GM18868 (cell line): ENCODE data around the gene FHAD1.
"Not testable (repeated sequence)": the region's sequence is repeated elsewhere in the genome, so short reads cannot be mapped to it uniquely, and the experiment has no call there.

Experiments used
- ATAC-seq: cut with Tn5 transposase; IDR thresholded peaks from one replicate; pipeline ENCODE4 v1.9.1; 2021; ENCODE audit warnings: mild to moderate bottlenecking, moderate library complexity; ENCODE audit not compliant: unreplicated experiment

Gene FHAD1

DNA sequence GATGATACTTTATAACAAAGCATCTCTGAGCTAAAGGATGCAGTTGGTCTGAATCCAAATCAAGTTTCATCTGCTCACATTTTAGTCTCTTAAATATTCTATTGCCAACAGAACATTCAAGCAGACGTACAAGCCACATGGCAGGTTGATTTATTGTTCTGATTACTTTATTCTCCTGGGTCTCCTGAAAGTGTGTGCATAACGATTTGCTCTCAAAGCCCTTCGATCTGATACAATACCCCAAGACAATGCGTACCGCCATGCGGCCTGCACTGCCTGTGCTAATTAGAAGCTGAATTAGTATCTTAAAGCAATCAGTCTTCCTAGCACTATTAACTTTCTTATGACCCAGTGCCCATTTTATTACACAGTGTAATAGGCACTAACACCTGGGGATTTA is 56.9 kb downstream of the FHAD1 start:
- no peak for ATAC-seq

DNA sequence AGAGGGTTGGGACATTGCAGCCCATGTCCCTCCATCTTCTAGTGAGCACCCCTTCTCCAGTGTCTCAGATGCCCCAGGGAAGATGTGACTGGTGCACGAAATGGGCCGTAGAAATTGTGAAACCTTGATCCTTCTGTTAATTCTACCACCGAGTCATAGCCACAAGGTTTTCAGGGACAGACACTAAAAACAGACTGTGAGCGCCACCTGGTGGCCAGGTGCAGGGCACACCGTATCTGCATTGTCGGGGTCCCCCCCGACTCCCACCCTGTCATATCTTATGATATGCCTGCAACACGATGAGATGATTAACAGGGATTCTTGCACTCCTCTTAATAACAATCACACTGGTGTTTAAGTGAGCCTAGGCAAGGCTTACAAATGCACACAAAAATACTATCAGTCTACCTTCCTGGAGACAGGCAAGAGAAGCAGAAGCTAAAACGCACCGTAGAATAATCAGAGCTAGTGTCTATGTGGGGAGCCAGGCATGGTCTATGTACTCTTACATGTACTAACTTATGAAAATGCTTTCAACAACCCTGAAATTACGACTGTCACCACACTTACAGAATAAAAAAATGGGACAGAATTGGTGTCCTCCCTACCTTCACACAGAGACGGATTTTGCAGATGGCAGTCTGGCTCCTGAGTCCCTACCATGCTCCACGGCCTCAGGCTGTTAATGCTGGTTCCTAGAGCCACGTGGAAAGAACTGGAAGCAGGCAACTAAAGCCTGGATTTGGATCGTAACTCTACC is 57.9 kb downstream of the FHAD1 start:
- ATAC-seq = no peak

DNA sequence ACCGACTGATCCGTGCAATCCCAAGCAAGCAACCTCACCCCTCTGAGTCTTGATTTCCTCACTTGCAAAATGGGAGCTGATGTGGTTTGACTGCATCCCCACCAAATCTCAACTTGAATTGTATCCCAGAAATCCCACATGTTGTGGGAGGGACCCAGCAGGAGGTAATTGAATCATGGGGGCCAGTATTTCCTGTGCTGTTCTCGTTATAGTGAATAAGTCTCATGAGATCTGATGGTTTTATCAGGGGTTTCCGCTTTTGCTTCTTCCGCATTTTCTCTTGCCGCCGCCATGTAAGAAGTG is 58.4 kb downstream of the FHAD1 start:
- no peak for ATAC-seq

GRCh38 chr1:15306352-15306751 is 59.3 kb downstream of the FHAD1 start:
- not testable (repeated sequence) for ATAC-seq

DNA sequence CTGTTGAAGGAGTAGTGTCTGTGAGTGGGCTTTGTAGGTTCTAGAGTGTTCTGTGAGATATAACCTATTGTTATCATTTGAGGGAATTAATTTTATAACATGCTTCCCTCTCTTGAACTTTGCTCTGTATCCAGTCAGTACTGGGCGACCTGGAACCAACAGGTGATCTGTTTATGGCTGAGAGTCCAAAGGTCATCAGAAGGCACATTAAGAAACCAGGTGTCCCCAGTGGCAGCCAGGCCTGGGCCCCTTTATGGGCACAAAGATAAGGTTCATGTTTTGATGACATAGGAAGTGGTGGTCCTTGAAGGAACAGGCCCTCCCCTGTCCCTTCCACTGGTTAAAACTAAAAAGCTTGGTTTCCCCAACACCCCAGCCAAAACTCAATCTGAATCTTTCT is 61.1 kb downstream of the FHAD1 start:
- ATAC-seq = no peak

- ATAC-seq = no peak
These were observed 61.6 kb downstream of the FHAD1 start for GRCh38 chr1:15308621-15309027.

- ATAC-seq = no peak
These were observed 62.7 kb downstream of the FHAD1 start for GRCh38 chr1:15309687-15310086.

DNA sequence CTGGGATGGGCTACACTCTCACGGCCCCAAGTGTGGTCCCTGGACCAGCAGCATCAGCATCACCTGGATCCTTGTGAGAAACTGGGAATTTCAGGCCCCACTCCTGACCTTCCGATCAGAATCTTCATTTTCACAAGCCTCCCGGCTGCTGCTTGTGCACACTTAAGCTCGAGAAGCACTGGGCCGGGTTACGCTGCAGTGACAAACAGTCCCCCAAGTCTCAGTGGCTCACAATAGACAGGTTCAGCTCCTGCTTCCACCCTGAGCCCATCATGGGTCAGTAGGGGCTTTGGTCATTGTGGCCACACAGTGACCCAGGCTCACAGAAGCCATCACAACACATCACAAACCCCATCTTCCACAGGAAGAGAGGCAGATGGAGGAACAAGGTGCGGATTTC is 63.5 kb downstream of the FHAD1 start:
- no peak for ATAC-seq

GRCh38 chr1:15311122-15311822 is 64.2 kb downstream of the FHAD1 start:
- ATAC-seq = no peak

GRCh38 chr1:15311880-15312279 is 64.9 kb downstream of the FHAD1 start:
- no peak for ATAC-seq

DNA sequence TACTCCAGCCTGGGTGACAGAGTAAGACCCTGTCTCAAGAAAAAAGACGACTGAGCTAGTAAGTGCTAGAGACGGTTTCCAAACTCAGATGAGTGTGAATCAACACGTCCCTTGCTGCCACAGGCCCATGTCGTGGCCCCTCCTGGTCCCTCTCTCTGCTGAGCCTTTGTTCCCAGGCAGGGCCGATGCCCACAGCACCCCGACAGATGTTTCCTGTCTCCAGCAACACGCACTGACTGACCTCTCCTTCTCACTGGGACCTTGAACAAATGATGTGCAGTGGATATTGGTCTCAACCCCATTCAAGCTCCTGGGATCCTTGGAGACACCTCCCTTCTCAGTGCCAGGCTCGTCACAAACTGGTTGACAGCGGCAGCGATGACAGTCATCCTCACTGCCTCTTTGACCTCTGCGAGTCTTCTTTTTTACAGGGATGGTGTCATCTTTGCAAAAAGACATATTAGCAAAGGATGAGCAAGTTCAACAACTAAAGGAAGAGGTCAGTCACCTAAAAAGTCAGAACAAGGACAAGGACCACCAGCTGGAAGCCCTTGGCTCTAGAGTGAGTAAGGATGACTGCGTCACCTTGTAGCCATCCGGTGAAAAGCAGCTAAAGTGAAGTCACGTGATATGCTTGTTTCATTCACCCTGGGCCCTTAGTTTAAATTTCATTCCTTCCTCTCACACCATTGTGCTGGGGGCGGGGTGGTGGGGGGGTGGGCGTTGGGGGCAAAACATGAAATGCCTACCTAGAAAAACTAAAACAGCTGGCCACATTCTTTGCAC is 65.8 kb downstream of the FHAD1 start:
- ATAC-seq = no peak

DNA sequence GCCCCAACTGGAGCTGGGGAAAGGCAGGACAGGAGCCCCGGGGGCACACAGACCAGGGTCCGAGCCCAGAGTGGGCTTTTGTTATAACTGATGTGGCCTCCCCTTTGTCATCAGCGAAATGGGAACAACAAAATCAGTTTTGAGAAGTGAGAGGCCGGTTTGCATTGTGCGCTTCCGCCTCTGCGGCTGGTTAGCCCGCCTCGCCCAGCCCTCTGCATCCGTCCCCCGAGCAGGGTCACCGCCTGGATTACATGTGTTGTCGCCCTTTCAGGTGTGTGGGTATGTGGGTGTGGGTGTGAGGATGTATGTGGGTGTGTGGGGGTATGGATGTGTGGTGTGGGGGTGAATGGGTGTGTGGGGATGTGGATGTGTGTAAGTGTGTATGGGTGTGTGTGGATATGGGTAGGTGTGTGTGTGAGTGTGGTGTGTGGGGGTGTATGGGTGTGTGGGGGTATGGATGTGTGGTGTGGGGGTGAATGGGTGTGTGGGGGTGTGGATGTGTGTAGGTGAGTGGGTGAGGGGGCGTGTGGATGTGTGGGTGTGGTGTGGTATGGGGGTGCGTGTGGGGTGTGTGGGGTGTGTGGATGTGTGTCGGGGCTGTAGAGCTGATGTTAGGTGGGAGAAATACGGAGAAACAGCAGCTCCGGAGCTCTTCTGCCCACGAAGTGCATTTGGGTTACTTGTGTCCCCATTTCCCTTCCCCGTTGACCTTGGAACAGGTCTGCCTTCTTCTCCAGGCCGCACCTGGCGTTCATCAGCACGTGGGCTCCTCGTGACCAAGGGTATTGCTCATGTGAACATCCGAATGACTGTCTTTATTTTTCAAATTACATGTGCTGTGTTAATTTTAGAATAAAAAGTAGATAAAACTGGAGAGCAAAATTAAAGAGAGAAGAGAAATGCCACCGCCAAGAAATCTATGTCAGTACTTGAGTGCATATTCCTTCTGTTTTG is 67.6 kb downstream of the FHAD1 start:
- no peak for ATAC-seq

GRCh38 chr1:15315815-15316214 is 68.8 kb downstream of the FHAD1 start:
- no peak for ATAC-seq

- ATAC-seq = no peak
These were observed 69.5 kb downstream of the FHAD1 start for GRCh38 chr1:15316510-15316909.

- ATAC-seq = no peak
These were observed 73.2 kb downstream of the FHAD1 start for GRCh38 chr1:15320267-15320666.

DNA sequence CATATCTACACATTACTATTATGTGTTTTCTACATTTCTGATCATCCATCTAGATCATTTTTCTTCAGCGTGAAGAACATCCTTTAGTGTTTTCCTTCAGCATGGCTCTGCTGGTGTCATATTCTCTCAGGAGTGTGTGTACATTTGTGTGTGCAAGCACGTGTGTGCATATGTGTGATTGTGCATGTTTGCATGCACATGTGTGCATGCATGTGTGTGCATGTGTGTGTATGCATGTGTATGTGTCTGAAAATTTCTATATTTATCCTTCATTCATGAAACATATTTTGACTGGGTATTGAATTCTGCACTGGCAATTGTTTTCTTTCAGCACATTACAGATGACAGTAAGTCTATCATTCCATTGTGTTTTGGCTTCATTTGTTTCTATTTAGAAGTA is 74.6 kb downstream of the FHAD1 start:
- no peak for ATAC-seq

DNA sequence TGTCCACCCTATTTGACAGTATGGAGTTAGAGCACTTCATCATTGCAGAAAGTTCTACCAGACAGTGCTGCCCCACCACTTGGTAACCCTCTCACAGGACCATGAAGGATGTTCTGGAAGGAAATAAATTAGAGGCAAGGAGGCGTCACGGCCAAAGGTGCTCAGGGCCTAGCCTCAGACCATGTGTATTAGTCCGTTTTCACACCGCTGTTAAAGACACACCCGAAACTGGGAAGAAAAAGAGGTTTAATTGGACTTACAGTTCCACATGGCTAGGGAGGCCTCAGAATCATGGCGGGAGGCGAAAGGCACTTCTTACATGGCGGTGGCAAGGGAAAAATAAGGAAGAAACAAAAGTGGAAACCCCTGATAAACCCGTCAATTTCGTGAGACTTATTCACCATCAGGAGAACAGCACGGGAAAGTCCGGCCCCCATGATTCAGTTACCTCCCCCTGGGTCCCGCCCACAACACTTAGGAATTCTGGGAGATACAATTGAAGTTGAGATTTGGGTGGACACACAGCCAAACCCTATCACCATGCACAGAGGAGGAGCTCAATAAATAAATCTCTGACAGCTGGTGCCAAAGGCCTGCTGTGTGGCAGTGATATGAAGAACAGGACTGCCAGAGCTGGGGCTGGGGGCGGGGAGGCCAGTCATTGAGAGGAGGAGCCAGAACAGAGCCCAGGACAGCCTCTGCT is 75.8 kb downstream of the FHAD1 start:
- ATAC-seq = no peak

DNA sequence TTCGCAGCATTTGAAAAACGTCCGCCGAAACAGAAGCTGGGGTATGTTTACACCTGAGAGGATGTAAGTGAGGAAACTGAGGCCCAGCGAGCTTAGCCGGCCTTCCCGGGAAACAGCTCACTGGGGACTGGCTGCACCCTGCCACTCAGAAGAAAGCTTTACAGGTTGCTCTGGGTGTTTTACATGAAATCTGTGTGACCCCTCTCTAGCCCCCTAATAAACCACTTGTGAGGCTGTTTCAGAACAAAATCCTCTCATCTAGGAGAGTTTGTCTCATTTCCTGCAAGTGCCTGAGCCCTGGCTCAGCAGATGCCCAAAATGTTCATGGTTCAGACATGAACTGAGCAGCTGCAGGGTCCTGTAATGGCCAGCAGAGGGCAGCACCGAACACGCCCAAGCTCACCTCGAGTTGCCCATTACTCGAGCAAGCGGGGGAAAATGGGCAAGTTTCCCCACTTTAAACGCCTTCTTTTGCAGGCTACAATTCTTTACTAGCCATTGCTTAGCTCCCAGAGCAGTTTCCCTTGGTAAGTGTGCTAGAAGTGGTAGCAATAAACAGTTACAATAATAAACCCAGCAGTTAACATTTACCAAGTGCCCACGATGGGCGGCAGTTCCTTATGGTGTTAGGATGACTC is 76.4 kb downstream of the FHAD1 start:
- ATAC-seq = no peak

DNA sequence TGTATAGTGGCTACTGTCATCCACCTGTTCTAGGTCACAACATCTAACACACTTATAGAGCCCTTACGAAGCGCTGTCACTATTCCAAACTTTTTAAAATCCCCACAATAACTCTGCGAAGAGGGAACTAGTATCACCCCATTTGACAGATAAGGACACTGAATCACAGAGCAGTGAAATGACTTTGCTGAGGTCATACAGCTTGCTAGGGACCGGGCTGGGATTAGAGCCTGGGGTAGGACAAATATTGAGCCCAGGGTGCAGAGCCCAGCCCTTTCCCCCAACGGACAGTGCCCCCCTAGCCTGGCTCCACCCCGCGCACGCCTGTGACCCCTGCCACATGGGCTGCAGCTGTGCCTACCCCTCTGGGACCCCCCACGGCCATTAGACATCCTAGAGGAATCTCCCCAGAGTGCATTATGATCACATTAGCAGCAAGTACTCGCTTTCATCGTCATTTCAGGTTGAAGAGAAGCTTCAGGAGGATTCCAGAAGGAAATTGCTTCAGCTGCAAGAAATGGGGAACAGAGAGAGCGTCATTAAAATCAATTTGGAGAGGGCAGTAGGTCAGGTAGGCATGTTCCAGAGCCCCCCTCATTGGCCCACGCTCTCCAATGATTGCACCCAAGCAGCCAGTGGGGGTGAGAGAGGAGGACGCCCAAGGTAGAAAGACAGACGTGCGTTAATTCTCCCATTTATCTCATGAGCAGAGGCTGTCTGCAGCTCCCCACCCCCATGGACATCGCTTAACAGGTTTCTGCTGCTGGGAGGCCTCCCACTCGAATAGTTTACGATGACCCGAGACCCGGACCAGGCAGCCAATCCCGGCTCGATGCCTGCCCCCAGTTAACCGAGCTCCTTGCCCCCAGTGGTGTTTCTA is 77.2 kb downstream of the FHAD1 start:
- ATAC-seq = no peak
